ENCODE results near the gene LRRC28.

Gene LRRC28

GRCh38 chr15:99438691-99439523, 187.6 kb downstream of the LRRC28 start:
- DNase-seq, result no peak

GRCh38 chr15:99439524-99439835, 188.2 kb downstream of the LRRC28 start:
- DNase-seq, result no peak

GRCh38 chr15:99440029-99440428, 188.7 kb downstream of the LRRC28 start:
- no peak for DNase-seq

Data from T-helper 9 cell (primary cell).